H9 (cell line): Measurements from ENCODE around the gene ATRNL1. TPM values are rescaled to one million over a fixed set of nuclear protein-coding genes. Genes with fewer than 3 reads are reported as not detected.

Source experiments
- DNase-seq: peaks from one replicate; pipeline ENCODE4 v3.0.0-alpha.2; 2017
- H2AFZ ChIP-seq: one replicate; pipeline ENCODE4 v1.6.1; 2013; ENCODE audit warnings: mild to moderate bottlenecking, low read length, control low read depth, moderate library complexity
- H2AK5ac ChIP-seq: 2 replicates; pipeline ENCODE4 v1.6.1; 2013; ENCODE audit warnings: low read length, control low read depth, mixed read lengths; ENCODE audit not compliant: insufficient read length
- H2BK120ac ChIP-seq: one replicate; pipeline ENCODE4 v1.6.1; 2013; ENCODE audit warnings: low read depth, mild to moderate bottlenecking, low read length, control low read depth, inconsistent platforms; ENCODE audit not compliant: poor library complexity, severe bottlenecking
- H2BK12ac ChIP-seq: 2 replicates; pipeline ENCODE4 v1.6.1; 2013; ENCODE audit warnings: low read length, control low read depth, mixed read lengths, low read depth; ENCODE audit not compliant: insufficient read length
- H2BK15ac ChIP-seq: 2 replicates; pipeline ENCODE4 v1.6.1; 2013; ENCODE audit warnings: low read depth, low read length, control low read depth
- H2BK20ac ChIP-seq: one replicate; pipeline ENCODE4 v1.6.1; 2013; ENCODE audit warnings: low read depth, mild to moderate bottlenecking, low read length, control low read depth, inconsistent platforms; ENCODE audit not compliant: poor library complexity, severe bottlenecking
- H2BK5ac ChIP-seq: 2 replicates; pipeline ENCODE4 v1.6.1; 2013; ENCODE audit warnings: low read length, control low read depth, mixed read lengths; ENCODE audit not compliant: insufficient read length
- H3K14ac ChIP-seq: 2 replicates; pipeline ENCODE4 v1.6.1; 2013; ENCODE audit warnings: low read length, control low read depth; ENCODE audit not compliant: insufficient read depth
- H3K18ac ChIP-seq: 2 replicates; pipeline ENCODE4 v1.6.1; 2013; ENCODE audit warnings: low read depth, mild to moderate bottlenecking, mixed read lengths, low read length, control low read depth; ENCODE audit not compliant: insufficient read length
- H3K23ac ChIP-seq: 2 replicates; pipeline ENCODE4 v1.6.1; 2013; ENCODE audit warnings: low read length, control low read depth, mixed read lengths, low read depth; ENCODE audit not compliant: insufficient read length
- H3K23me2 ChIP-seq: 2 replicates; pipeline ENCODE4 v1.6.1; 2013; ENCODE audit warnings: low read depth, mild to moderate bottlenecking, mixed read lengths, low read length, control low read depth; ENCODE audit not compliant: insufficient read length, poor library complexity, severe bottlenecking
- H3K27ac ChIP-seq: 2 replicates; pipeline ENCODE4 v1.5.1; 2013; ENCODE audit warnings: low read length, control low read depth, mixed read lengths, low read depth; ENCODE audit not compliant: insufficient read length
- H3K27me3 ChIP-seq: 2 replicates; pipeline ENCODE4 v1.6.1; 2013; ENCODE audit warnings: low read length, control low read depth, inconsistent platforms; ENCODE audit not compliant: insufficient read depth
- H3K4ac ChIP-seq: 2 replicates; pipeline ENCODE4 v1.6.1; 2013; ENCODE audit warnings: low read depth, mild to moderate bottlenecking, control low read depth, inconsistent platforms, low read length, moderate library complexity
- H3K4me1 ChIP-seq: 2 replicates; pipeline ENCODE4 v1.6.1; 2013; ENCODE audit warnings: low read length, control low read depth, inconsistent platforms; ENCODE audit not compliant: insufficient read depth
- H3K4me2 ChIP-seq: 2 replicates; pipeline ENCODE4 v1.6.1; 2013; ENCODE audit warnings: low read length, control low read depth, mixed read lengths; ENCODE audit not compliant: insufficient read length, insufficient read depth
- H3K56ac ChIP-seq: 2 replicates; pipeline ENCODE4 v1.6.1; 2013; ENCODE audit warnings: low read depth, mild to moderate bottlenecking, mixed read lengths, low read length, control low read depth; ENCODE audit not compliant: insufficient read length
- H3K79me1 ChIP-seq: 2 replicates; pipeline ENCODE4 v1.6.1; 2013; ENCODE audit warnings: low read depth, mild to moderate bottlenecking, moderate library complexity, low read length, control low read depth, inconsistent platforms; ENCODE audit not compliant: insufficient read depth, poor library complexity, severe bottlenecking
- H3K79me2 ChIP-seq: 2 replicates; pipeline ENCODE4 v1.6.1; 2013; ENCODE audit warnings: low read length, control low read depth, inconsistent platforms; ENCODE audit not compliant: insufficient read depth
- H3K9ac ChIP-seq: 2 replicates; pipeline ENCODE4 v1.6.1; 2013; ENCODE audit warnings: low read length, control low read depth, mixed read lengths; ENCODE audit not compliant: insufficient read length; ENCODE audit errors: extremely low read depth
- H3K9me3 ChIP-seq: one replicate; pipeline ENCODE4 v1.6.1; 2013; ENCODE audit warnings: low read depth, low read length, inconsistent platforms; ENCODE audit not compliant: control insufficient read depth
- H3T11ph ChIP-seq: one replicate; pipeline ENCODE4 v1.6.1; 2013; ENCODE audit warnings: mild to moderate bottlenecking, low read length, control low read depth, inconsistent platforms
- H4K20me1 ChIP-seq: one replicate; pipeline ENCODE4 v1.6.1; 2013; ENCODE audit not compliant: control insufficient read depth, insufficient read length, insufficient read depth
- H4K5ac ChIP-seq: 2 replicates; pipeline ENCODE4 v1.6.1; 2013; ENCODE audit warnings: low read depth, mild to moderate bottlenecking, mixed read lengths, low read length, control low read depth; ENCODE audit not compliant: insufficient read length
- H4K8ac ChIP-seq: replicated peaks from 2 replicates; pipeline ENCODE4 v1.6.1; 2013; ENCODE audit warnings: low read length, control low read depth, mixed read lengths, low read depth; ENCODE audit not compliant: insufficient read length
- H4K91ac ChIP-seq: 2 replicates; pipeline ENCODE4 v1.6.1; 2013; ENCODE audit warnings: low read depth, mild to moderate bottlenecking, moderate library complexity, mixed read lengths, low read length, control low read depth; ENCODE audit not compliant: insufficient read length
- H3K27ac Mint-ChIP-seq, 3 experiments: 2 replicates in 2 of 3; 3 replicates in 1 of 3; pipeline ENCODE4 v1.8.0; 2020 to 2021; ENCODE audit warnings: mixed read lengths in 3 of 3, mild to moderate bottlenecking in 1 of 3, moderate library complexity in 1 of 3
- H3K27me3 Mint-ChIP-seq: 2 replicates; pipeline ENCODE4 v1.8.0; 2021; ENCODE audit warnings: low read depth, mild to moderate bottlenecking, moderate library complexity, mixed read lengths
- H3K36me3 Mint-ChIP-seq, 3 experiments: 2 replicates in 2 of 3; 3 replicates in 1 of 3; pipeline ENCODE4 v1.8.0; 2020 to 2021; ENCODE audit warnings: low read depth in 3 of 3, mixed read lengths in 3 of 3; ENCODE audit not compliant: insufficient read depth in 1 of 3
- H3K4me1 Mint-ChIP-seq, 2 experiments: 2 replicates each; pipeline ENCODE4 v1.8.0; 2020; ENCODE audit warnings: mixed read lengths in 2 of 2
- H3K4me3 Mint-ChIP-seq, 2 experiments: 2 replicates in 1 of 2; 3 replicates in 1 of 2; pipeline ENCODE4 v1.8.0; 2020 to 2021; ENCODE audit warnings: mild to moderate bottlenecking in 2 of 2, mixed read lengths in 2 of 2, moderate library complexity in 1 of 2
- H3K9me3 Mint-ChIP-seq, 2 experiments: 2 replicates in 1 of 2; 3 replicates in 1 of 2; pipeline ENCODE4 v1.8.0; 2020; ENCODE audit warnings: mild to moderate bottlenecking in 2 of 2, mixed read lengths in 2 of 2, moderate library complexity in 1 of 2
- WGBS: extraction: QIAGEN DNeasy Blood & Tissue Kit; methylation state at CpG from one replicate; pipeline ENCODE4 v1.1.7; 2013; ENCODE audit warnings: missing lambda C conversion rate, low lambda C conversion rate, mixed read lengths; ENCODE audit not compliant: insufficient read length; ENCODE audit errors: extremely low coverage; 5-methylcytosine and 5-hydroxymethylcytosine counted together
- total RNA-seq: library from RNA; stranded (reverse); gene quantifications from 2 replicates; pipeline ENCODE4 v1.2.1, GENCODE V29; 2021
- TF ChIP-seq, protein P1 (sequence below): fragments of 200-600 bp; sonication (generic); conservative IDR thresholded peaks from 3 replicates; pipeline ENCODE4 v1.8.0; 2021; ENCODE audit warnings: antibody characterized with exemption, mild to moderate bottlenecking

ATRNL1 gene
- total RNA-seq, 1 experiment from 2014 or later = 9.2 TPM

DNA sequence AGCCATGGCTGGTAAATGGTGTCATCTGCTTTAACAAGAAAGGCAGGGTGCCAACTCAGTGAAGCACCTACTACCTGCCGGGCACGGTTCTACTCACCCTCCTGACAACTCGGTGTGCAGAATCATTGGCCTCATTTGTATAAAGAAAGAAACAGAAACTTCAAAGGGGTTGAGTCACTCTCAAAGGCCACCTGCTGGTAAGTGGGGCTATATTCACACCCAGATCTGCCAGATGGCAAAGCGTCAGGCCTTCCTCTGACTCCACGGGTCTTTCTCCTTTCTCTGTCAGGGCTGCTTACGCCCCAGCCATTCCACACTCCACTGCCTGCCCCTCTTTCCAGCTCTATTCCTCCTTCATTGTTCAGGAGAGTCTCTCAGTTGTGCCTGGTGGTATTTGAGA, 870.7 kb downstream of the ATRNL1 start:
- peaks cover 5 to 11% of the 10 kb centered on the region in 2 experiments; a peak in 3 of 4 replicates for H3K4me1 Mint-ChIP-seq
- H2BK20ac ChIP-seq = no peak overlapping the region
- H2BK5ac ChIP-seq = no peak overlapping the region
- H3K36me3 Mint-ChIP-seq = no peaks in the 10 kb centered on the region; a peak in 1 of 7 replicates
- no peaks in the 10 kb centered on the region for H3K79me2 ChIP-seq
- H3K4me2 ChIP-seq = no peak overlapping the region
- H3K4me3 Mint-ChIP-seq = no peak overlapping the region
- no peak overlapping the region for H2AFZ ChIP-seq
- H2BK12ac ChIP-seq = no peak overlapping the region
- H3K27ac Mint-ChIP-seq = no peak overlapping the region
- H3K14ac ChIP-seq = no peak overlapping the region
- H3K27me3 ChIP-seq = no peaks in the 10 kb centered on the region
- no peaks in the 10 kb centered on the region for H3K79me1 ChIP-seq
- DNase-seq = no peak
- no peak overlapping the region for H3K9ac ChIP-seq
- H4K20me1 ChIP-seq = no peaks in the 10 kb centered on the region
- H3K4me1 ChIP-seq = no peaks in the 10 kb centered on the region
- H3K4ac ChIP-seq = no peak overlapping the region
- H4K91ac ChIP-seq = no peak overlapping the region
- peaks cover 1% of the 10 kb centered on the region; the same call in 1 of the 2 replicates for H3K27me3 Mint-ChIP-seq
- no CpG with 5 or more reads among the region's 6 CpGs for WGBS
- H3K27ac ChIP-seq = no peak overlapping the region
- TF ChIP-seq, protein P1, sequence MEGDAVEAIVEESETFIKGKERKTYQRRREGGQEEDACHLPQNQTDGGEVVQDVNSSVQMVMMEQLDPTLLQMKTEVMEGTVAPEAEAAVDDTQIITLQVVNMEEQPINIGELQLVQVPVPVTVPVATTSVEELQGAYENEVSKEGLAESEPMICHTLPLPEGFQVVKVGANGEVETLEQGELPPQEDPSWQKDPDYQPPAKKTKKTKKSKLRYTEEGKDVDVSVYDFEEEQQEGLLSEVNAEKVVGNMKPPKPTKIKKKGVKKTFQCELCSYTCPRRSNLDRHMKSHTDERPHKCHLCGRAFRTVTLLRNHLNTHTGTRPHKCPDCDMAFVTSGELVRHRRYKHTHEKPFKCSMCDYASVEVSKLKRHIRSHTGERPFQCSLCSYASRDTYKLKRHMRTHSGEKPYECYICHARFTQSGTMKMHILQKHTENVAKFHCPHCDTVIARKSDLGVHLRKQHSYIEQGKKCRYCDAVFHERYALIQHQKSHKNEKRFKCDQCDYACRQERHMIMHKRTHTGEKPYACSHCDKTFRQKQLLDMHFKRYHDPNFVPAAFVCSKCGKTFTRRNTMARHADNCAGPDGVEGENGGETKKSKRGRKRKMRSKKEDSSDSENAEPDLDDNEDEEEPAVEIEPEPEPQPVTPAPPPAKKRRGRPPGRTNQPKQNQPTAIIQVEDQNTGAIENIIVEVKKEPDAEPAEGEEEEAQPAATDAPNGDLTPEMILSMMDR = no peak; the same call in 2 of the 3 replicates
- H3K18ac ChIP-seq = no peak overlapping the region
- H3K56ac ChIP-seq = no peak overlapping the region
- H3K9me3 Mint-ChIP-seq = no peaks in the 10 kb centered on the region
- no peak overlapping the region for H4K8ac ChIP-seq
- H2BK120ac ChIP-seq = no peak overlapping the region
- H2AK5ac ChIP-seq = no peak overlapping the region
- H3K9me3 ChIP-seq = no peaks in the 10 kb centered on the region
- H3T11ph ChIP-seq = no peak overlapping the region
- no peak overlapping the region for H3K23ac ChIP-seq
- no peak overlapping the region for H2BK15ac ChIP-seq
- H4K5ac ChIP-seq = no peak overlapping the region
- H3K23me2 ChIP-seq = no peaks in the 10 kb centered on the region
